OCI-LY1 (cell line): ENCODE data around the gene TRABD2B.

Source experiments
- H2AFZ ChIP-seq: fragments of 200-600 bp; sonication (generic), shearing (Covaris generic); 2 replicates; pipeline ENCODE4 v1.6.0; 2014; ENCODE audit warnings: antibody characterized with exemption, mild to moderate bottlenecking, low read length
- H3F3A ChIP-seq: fragments of 200-600 bp; sonication (generic), shearing (Covaris generic); 2 replicates; pipeline ENCODE4 v1.6.0; 2014; ENCODE audit warnings: mild to moderate bottlenecking, antibody characterized with exemption, low read length, moderate library complexity; ENCODE audit not compliant: insufficient read depth
- H3K27ac ChIP-seq: fragments of 200-600 bp; sonication (generic); 2 replicates; pipeline ENCODE4 v1.5.1; 2014; ENCODE audit warnings: low read length, mixed run types, mild to moderate bottlenecking, low read depth; ENCODE audit not compliant: poor library complexity, severe bottlenecking
- H3K27me3 ChIP-seq: fragments of 200-600 bp; sonication (generic); 2 replicates; pipeline ENCODE4 v1.6.0; 2014; ENCODE audit warnings: antibody characterized with exemption, mild to moderate bottlenecking, low read length, moderate library complexity; ENCODE audit not compliant: insufficient read depth
- H3K36me3 ChIP-seq: fragments of 200-600 bp; sonication (generic); 2 replicates; pipeline ENCODE4 v1.6.1; 2014; ENCODE audit warnings: mild to moderate bottlenecking, antibody characterized with exemption, low read length, moderate library complexity, mixed read lengths; ENCODE audit not compliant: insufficient read depth
- H3K4me1 ChIP-seq: fragments of 200-600 bp; sonication (generic); 2 replicates; pipeline ENCODE4 v1.5.1; 2014; ENCODE audit warnings: mild to moderate bottlenecking, low read length, moderate library complexity; ENCODE audit not compliant: insufficient read depth, severe bottlenecking
- H3K4me2 ChIP-seq: fragments of 200-600 bp; sonication (generic), shearing (Covaris generic); 2 replicates; pipeline ENCODE4 v1.6.1; 2014; ENCODE audit warnings: low read length
- H3K4me3 ChIP-seq: fragments of 200-600 bp; sonication (generic); 2 replicates; pipeline ENCODE4 v1.5.1; 2014; ENCODE audit warnings: low read length, low read depth, mild to moderate bottlenecking, mixed read lengths; ENCODE audit not compliant: poor library complexity, severe bottlenecking
- H3K79me2 ChIP-seq: fragments of 200-600 bp; shearing (Covaris generic); 2 replicates; pipeline ENCODE4 v1.6.1; 2016; ENCODE audit warnings: mixed run types, low read length, mixed read lengths; ENCODE audit not compliant: insufficient read depth
- H3K9ac ChIP-seq: fragments of 200-600 bp; sonication (generic), shearing (Covaris generic); 2 replicates; pipeline ENCODE4 v1.6.1; 2014; ENCODE audit warnings: mild to moderate bottlenecking, low read length, mixed read lengths
- H3K9me2 ChIP-seq: fragments of 200-600 bp; sonication (generic), shearing (Covaris generic); 2 replicates; pipeline ENCODE4 v1.6.1; 2014; ENCODE audit warnings: low read depth, mild to moderate bottlenecking, low read length, mixed read lengths
- H3K9me3 ChIP-seq: fragments of 200-600 bp; shearing (Covaris generic); 2 replicates; pipeline ENCODE4 v1.6.1; 2014; ENCODE audit warnings: low read length, mixed read lengths
- H4K20me1 ChIP-seq: fragments of 200-600 bp; sonication (generic), shearing (Covaris generic); 2 replicates; pipeline ENCODE4 v1.6.0; 2016; ENCODE audit warnings: mild to moderate bottlenecking, low read length; ENCODE audit not compliant: insufficient read depth
- EZH2 ChIP-seq: fragments of 200-600 bp; sonication (generic), shearing (Covaris generic); IDR thresholded peaks from 2 replicates; pipeline ENCODE4 v1.8.0; 2017; ENCODE audit warnings: borderline replicate concordance, mixed run types, mild to moderate bottlenecking, antibody characterized with exemption, low read length, moderate library complexity, mixed read lengths
- TF ChIP-seq, protein P1 (sequence below): fragments of 200-600 bp; sonication (generic), shearing (Covaris generic); IDR thresholded peaks from 2 replicates; pipeline ENCODE4 v1.5.1; 2017; ENCODE audit warnings: mild to moderate bottlenecking, antibody characterized with exemption, low read length, moderate library complexity, mixed read lengths

TRABD2B gene

DNA sequence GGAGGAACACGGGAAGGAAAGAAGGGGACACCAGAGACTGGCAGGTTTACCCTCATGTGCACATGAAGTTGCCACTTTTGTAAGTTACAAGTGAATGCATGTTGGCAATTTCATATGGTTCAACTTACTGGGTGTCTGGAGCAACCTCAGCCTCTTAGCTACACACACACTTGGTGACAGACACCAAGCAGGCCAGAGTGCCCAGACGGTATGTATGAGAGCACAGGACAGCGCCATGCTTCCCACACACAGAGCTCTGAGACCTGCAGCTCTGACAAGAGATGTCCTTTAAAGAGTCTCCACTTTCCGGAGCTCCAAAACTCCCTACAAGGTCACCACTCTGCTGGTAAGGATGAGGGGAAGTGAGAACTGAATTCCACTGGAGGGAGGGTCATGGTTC, 1.9 kb upstream of the TRABD2B start:
- Histone ChIP-seq H3K36me3 (no peaks in the 10 kb centered on the region), H3K27me3 (no peaks in the 10 kb centered on the region), H3K4me3 (no peak overlapping the region), H3K9ac (no peak overlapping the region), H3K4me2 (no peak overlapping the region), H3K9me3 (no peaks in the 10 kb centered on the region), H3K4me1 (no peaks in the 10 kb centered on the region), H3K9me2 (no peaks in the 10 kb centered on the region), H3K27ac (no peak overlapping the region), H3K79me2 (no peaks in the 10 kb centered on the region), H4K20me1 (no peaks in the 10 kb centered on the region), H2AFZ (no peak overlapping the region), H3F3A (no peaks in the 10 kb centered on the region)
- TF ChIP-seq, protein P1, sequence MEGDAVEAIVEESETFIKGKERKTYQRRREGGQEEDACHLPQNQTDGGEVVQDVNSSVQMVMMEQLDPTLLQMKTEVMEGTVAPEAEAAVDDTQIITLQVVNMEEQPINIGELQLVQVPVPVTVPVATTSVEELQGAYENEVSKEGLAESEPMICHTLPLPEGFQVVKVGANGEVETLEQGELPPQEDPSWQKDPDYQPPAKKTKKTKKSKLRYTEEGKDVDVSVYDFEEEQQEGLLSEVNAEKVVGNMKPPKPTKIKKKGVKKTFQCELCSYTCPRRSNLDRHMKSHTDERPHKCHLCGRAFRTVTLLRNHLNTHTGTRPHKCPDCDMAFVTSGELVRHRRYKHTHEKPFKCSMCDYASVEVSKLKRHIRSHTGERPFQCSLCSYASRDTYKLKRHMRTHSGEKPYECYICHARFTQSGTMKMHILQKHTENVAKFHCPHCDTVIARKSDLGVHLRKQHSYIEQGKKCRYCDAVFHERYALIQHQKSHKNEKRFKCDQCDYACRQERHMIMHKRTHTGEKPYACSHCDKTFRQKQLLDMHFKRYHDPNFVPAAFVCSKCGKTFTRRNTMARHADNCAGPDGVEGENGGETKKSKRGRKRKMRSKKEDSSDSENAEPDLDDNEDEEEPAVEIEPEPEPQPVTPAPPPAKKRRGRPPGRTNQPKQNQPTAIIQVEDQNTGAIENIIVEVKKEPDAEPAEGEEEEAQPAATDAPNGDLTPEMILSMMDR: no peak
- no peak for TF ChIP-seq EZH2

DNA sequence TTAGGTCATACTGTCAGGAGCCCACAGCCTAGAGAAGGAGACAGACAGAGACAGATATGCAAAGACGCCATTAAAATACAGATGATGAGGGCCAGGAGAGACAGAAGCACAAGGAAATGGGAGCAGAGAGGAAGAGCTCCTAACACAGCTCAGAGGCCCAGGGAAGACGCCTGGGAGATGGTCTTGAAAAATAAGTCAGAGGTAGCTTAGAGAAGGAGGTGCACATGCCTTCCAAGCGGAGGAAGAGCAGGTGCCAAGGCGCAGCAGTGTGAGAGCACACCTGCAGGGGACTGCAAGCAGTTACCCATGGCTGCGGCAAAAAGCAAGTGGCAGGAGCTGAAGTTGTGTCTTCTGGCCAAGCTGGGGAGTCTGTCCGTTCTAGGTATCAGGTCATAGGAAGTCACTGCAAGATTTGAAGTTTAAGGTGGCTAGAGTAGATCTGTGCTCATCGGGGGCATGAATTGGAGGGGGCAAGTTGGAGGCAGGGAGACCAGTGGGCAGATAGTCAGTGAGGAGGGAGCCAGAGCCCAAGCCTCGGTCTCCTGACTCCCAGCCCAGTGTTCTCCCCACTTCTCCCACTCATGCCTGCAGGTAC, 1.3 kb upstream of the TRABD2B start:
- no peaks in the 10 kb centered on the region for H3K9me2 ChIP-seq
- no peak overlapping the region for H3K4me3 ChIP-seq
- H3K4me2 ChIP-seq: no peak overlapping the region
- no peaks in the 10 kb centered on the region for H3F3A ChIP-seq
- H3K9me3 ChIP-seq: no peaks in the 10 kb centered on the region
- H4K20me1 ChIP-seq: no peaks in the 10 kb centered on the region
- H3K4me1 ChIP-seq: no peaks in the 10 kb centered on the region
- no peak overlapping the region for H3K27ac ChIP-seq
- no peak overlapping the region for H3K9ac ChIP-seq
- no peaks in the 10 kb centered on the region for H3K79me2 ChIP-seq
- H3K36me3 ChIP-seq: no peaks in the 10 kb centered on the region
- H3K27me3 ChIP-seq: no peaks in the 10 kb centered on the region
- no peak overlapping the region for H2AFZ ChIP-seq
- TF ChIP-seq EZH2: no peak
- TF ChIP-seq, protein P1: no peak

DNA sequence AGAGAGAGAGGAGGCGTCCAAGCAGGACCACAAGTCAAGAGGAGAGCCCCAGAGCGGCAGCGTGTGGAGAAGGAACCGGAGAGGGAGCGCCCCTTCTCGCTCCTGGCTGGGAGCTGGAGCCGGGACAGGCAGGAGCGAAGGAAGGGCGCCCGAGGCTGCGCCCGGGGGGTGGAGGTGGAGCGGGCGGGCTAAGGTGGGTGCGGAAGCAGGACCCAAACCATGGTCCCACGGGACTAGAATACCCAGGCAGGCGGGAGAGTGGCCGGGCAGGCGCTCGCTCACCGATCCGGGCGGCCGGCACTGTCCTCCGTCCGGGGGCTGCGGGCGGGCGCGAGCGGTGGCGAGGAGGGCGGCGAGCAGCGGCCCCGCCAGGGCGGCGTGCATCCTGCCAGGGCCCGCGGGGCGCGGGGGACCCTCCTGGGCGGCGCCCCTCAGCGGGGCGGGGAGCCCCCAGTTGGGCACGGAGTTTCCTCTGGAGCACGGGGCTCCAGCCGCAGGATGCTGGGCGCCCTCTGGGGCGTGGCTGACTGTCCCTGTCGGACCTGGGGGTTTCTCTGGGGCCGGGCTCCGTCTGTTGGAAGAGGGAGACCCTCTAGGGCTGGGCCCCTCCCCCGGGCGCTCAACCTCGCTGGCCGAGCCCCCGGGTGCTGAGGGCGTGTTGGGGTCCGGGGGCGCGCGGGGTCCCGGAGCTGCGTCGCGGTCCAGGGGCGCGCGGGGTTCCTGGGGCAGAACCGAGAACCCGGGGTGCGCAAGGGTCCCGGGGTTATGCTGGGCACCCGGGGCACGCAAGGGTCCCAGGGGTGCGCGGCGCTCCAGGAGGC, 569 bp downstream of the TRABD2B start:
- H3K4me1 ChIP-seq: no peaks in the 10 kb centered on the region
- no peak for TF ChIP-seq EZH2
- TF ChIP-seq, protein P1: no peak
- no peaks in the 10 kb centered on the region for H3F3A ChIP-seq
- H2AFZ ChIP-seq: no peak overlapping the region
- H3K4me3 ChIP-seq: no peak overlapping the region
- no peak overlapping the region for H3K4me2 ChIP-seq
- no peaks in the 10 kb centered on the region for H4K20me1 ChIP-seq
- H3K79me2 ChIP-seq: no peaks in the 10 kb centered on the region
- no peak overlapping the region for H3K27ac ChIP-seq
- no peaks in the 10 kb centered on the region for H3K27me3 ChIP-seq
- H3K9me3 ChIP-seq: no peaks in the 10 kb centered on the region
- no peaks in the 10 kb centered on the region for H3K9me2 ChIP-seq
- no peaks in the 10 kb centered on the region for H3K36me3 ChIP-seq
- no peak overlapping the region for H3K9ac ChIP-seq
